VCaP (cell line): ENCODE data around the gene CCDC167.
A peak's percentile ranks its signal among the peaks of the same experiment; 100 is the strongest.

Experiments
- H3K27ac ChIP-seq: fragments of 450-650 bp; 2 replicates; pipeline ENCODE4 v1.5.1; 2017
- TF ChIP-seq, protein P1 (sequence below): fragments of 450-650 bp; conservative IDR thresholded peaks from 2 replicates; pipeline ENCODE4 v1.5.1; 2017; ENCODE audit warnings: mild to moderate bottlenecking, moderate library complexity

The CCDC167 gene

DNA sequence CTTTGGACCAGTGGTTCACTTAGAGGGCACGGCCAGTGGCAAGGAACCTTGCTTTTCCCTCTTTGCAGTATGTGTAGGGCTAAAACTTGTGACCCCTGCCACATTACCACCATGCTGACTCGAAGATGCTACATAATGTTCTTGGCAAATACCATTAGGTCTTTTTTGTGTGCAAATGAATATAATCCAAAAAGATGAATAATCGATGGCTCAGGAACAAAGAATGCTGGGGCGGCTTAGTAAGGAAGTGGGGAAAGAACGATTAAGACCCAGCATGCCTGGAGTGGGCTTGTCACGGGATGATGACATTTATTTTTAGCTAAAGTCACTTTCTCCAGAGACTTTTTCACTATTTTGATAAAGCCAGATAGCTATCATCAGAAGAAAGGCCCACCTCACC, 43.6 kb downstream of the CCDC167 start:
- H3K27ac ChIP-seq: no peak overlapping the region
- TF ChIP-seq, protein P1, sequence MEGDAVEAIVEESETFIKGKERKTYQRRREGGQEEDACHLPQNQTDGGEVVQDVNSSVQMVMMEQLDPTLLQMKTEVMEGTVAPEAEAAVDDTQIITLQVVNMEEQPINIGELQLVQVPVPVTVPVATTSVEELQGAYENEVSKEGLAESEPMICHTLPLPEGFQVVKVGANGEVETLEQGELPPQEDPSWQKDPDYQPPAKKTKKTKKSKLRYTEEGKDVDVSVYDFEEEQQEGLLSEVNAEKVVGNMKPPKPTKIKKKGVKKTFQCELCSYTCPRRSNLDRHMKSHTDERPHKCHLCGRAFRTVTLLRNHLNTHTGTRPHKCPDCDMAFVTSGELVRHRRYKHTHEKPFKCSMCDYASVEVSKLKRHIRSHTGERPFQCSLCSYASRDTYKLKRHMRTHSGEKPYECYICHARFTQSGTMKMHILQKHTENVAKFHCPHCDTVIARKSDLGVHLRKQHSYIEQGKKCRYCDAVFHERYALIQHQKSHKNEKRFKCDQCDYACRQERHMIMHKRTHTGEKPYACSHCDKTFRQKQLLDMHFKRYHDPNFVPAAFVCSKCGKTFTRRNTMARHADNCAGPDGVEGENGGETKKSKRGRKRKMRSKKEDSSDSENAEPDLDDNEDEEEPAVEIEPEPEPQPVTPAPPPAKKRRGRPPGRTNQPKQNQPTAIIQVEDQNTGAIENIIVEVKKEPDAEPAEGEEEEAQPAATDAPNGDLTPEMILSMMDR: no peak

DNA sequence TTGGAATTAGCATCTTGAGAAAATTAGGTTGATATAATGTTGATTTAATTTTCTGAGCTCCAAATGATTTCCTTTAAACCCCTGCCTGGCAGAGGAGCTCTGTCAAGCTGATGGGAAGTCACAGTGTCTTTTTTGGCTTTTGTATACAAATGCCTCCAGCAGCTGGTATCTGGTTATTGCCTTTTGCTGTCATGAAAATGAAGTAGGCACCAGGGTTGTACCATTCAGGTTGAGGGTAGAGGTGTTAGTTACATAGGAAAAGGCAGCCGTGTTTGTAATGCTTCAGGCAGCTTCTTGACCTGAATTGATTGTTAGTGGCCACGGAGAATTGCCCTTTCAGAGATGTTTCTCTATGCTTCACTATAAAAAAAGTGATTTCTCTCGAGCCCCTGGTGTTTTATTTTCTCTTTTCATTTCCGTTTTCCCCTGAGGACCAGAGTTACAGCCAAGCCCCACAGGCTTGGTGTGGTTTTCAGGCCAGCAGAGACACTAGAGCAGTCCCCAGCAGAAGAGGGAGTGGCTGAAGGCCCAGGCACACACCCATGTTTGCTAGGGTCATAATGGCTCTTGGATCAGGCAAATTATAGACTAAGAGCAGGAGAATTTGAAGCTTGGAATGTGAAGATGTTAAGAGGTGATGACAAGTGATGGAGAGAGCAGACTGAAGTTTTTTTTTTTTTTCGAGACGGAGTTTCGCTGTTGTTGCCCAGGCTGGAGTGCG, 45.1 kb downstream of the CCDC167 start:
- TF ChIP-seq, protein P1: no peak
- H3K27ac ChIP-seq: no peak overlapping the region

DNA sequence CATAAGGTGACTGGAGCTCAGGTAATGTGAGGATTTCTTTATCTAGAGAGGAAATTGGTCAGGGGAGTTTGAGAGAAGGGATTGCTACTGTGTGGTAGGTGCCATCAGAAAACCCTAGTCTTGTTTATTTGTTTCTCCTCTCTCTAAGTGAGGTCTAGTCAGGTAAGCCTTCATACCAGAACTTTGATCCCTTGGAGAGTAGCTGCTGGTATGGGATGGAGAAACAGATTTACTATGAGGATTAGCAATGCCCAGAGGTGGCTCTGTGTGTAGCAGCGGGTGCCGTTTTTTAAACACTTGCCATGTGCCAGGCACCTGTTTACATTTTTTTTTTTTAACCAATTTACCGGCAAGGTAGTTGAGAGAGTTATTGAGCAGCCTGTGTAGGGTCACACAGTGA, 47.2 kb downstream of the CCDC167 start:
- H3K27ac ChIP-seq: no peak overlapping the region
- TF ChIP-seq, protein P1: no peak

DNA sequence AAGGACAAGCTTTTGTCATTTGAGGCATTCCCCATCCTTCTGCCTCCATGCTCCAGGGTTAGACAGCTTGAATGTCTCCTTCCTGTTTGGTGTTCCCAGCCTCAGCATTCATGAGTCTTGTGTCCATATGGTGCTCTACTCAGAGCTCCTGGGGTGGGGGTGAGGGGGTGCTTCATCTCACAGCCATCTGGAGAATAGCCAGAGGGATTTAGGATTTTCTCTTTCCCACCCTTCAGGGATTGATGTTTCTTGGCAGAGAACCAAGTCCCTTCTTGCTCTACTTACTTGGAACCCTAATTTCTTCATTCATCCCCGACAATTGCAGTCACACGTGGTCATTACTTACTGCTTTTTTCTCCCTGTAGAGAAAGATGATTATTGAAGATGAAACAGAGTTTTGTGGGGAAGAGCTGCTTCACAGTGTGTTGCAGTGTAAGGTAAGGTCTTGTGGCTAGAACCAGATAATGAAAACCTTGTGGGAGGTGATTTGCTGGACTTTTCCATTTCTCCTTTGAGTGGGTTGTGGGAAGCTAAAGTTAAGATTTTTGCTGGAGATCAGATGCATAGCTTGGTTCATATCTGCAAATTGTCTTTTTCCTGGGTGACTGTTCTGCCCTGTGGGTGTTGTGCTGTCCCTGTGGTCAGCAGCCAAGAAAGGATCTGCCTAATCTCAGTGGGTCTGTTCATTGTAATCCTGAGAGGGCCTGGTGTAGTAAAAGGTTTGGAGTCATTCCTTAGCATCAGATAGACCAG, 48.1 kb downstream of the CCDC167 start:
- TF ChIP-seq, protein P1: no peak
- no peak overlapping the region for H3K27ac ChIP-seq

DNA sequence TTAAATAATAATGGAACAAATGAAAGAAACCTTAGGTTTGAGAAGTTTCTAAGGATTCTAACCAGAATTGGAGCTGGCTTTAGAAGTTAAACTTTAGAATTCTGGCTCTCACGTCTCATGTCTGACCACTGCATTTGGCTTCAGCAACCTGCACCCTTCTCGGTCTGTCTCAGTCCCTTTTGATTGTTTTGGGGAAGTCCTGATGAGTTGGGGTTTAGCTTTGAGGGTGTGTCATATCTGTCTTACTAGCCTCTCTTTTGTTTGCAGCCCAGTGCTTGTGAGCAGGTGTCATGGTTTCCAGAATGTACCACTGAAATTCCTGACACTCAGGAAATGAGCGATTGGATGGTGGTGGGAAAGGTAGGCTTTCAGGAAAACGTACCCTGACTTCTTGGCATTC, 49.7 kb downstream of the CCDC167 start:
- TF ChIP-seq, protein P1: no peak
- H3K27ac ChIP-seq: no peak overlapping the region

DNA sequence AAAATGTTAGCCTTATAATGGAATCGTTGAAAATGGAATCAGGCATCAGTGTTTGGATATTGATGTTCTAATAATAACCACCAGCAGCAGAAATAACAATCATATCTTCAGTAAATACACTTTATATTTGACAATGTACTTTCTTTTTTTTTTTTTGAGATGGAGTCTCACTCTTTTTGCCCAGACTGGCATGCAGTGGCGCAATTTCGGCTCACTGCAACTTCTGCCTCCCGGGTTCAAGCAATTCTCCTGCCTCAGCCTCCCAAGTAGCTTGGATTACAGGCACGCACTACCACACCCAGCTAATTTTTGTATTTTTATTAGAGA, 56.5 kb downstream of the CCDC167 start:
- peak overlapping the region; percentile 55 for H3K27ac ChIP-seq

DNA sequence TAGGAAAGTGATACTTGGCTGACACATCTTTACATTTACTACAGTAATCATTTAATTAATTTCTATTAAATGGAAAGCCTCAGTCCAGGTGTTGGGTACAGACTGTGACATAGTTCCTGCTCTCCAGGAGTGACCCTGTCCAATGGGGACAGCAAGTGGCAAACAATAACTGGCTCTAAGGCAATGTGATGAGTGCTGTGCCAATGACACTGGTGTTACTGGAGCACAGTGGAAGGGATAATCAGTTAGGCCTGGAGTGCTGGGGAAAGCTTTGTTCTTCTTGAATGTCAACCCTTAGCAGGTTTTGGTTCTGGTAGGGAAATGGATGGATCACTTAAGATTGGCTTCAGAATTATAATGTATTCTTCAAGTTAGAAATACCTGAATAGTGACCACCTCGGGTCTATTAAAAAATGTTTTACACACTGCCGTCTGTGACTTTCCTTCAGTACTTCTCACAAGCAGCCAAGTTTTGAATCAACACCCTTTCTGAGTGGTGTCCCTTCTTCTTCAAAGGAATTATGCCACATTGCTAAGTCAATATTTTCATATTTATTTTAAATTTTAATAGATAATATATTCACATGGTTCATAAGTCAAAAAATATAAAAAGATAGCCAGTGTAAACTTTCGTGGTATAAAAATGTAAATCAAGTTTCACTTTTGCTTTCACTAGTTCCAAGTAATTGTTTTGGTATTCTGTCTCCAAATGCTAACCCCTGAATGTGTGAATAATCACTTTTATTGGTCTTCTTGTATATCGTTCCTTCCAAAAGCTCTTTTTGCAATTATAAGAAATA, 57.1 kb downstream of the CCDC167 start:
- peak overlapping the region; percentile 55 for H3K27ac ChIP-seq
- TF ChIP-seq, protein P1: no peak
